Liver (tissue), 9 donors: ENCODE results near the gene ALDH3A1. TPM values are rescaled to one million over a fixed set of nuclear protein-coding genes. Genes with fewer than 3 reads are reported as not detected.

Experiments
- DNase-seq: peaks from one replicate; pipeline ENCODE4 v3.0.0-alpha.2; 2017; ENCODE audit warnings: low spot score
- H3K27ac ChIP-seq, 2 donors: one replicate each; pipeline ENCODE4 v1.7.0; 2013; ENCODE audit warnings: inconsistent platforms in 2 of 2, low read length in 2 of 2, control low read depth in 1 of 2, low read depth in 1 of 2, mild to moderate bottlenecking in 1 of 2
- H3K27me3 ChIP-seq, 4 donors: one replicate each; pipeline versions ENCODE4 v1.6.1 to v1.7.0; 2013; ENCODE audit warnings: low read length in 3 of 4, inconsistent platforms in 1 of 4, mild to moderate bottlenecking in 1 of 4, moderate library complexity in 1 of 4; ENCODE audit not compliant: control insufficient read depth in 4 of 4, insufficient read depth in 4 of 4
- H3K36me3 ChIP-seq, 4 donors: one replicate each; pipeline versions ENCODE4 v1.6.1 to v1.7.0; 2013; ENCODE audit warnings: low read length in 3 of 4, mild to moderate bottlenecking in 3 of 4, low read depth in 1 of 4, moderate library complexity in 1 of 4; ENCODE audit not compliant: control insufficient read depth in 4 of 4, insufficient read depth in 3 of 4
- H3K4me1 ChIP-seq, 4 donors: one replicate each; pipeline versions ENCODE4 v1.6.1 to v1.7.0; 2013; ENCODE audit warnings: low read length in 3 of 4, mild to moderate bottlenecking in 3 of 4, moderate library complexity in 1 of 4; ENCODE audit not compliant: control insufficient read depth in 4 of 4, insufficient read depth in 4 of 4
- H3K4me3 ChIP-seq, 3 donors: one replicate each; pipeline versions ENCODE4 v1.6.1 to v1.7.0; 2013; ENCODE audit warnings: low read length in 3 of 3, control low read depth in 1 of 3, low read depth in 1 of 3, mild to moderate bottlenecking in 1 of 3
- H3K9ac ChIP-seq, 2 donors: one replicate each; pipeline ENCODE4 v1.7.0; 2013; ENCODE audit warnings: low read length in 2 of 2, mild to moderate bottlenecking in 2 of 2, moderate library complexity in 2 of 2, control low read depth in 1 of 2, low read depth in 1 of 2
- H3K9me3 ChIP-seq, 4 donors: one replicate each; pipeline versions ENCODE4 v1.6.1 to v1.7.0; 2013; ENCODE audit warnings: low read length in 3 of 4; ENCODE audit not compliant: control insufficient read depth in 4 of 4
- CTCF ChIP-seq: fragments of 150-350 bp; IDR thresholded peaks from 2 replicates; pipeline ENCODE4 v1.5.1; 2017; ENCODE audit warnings: improper control_type of control experiment, low read depth, low read length; ENCODE audit not compliant: missing input control
- EGR1 ChIP-seq, 2 donors: IDR thresholded peaks; 2 replicates each; pipeline ENCODE4 v1.6.1; 2016 to 2018; ENCODE audit warnings: antibody characterized with exemption in 2 of 2, low read depth in 2 of 2
- GABPA ChIP-seq, 2 donors: IDR thresholded peaks in 1 of 2; conservative IDR thresholded peaks in 1 of 2; 2 replicates each; pipeline ENCODE4 v1.6.1; 2016; ENCODE audit warnings: antibody characterized with exemption in 2 of 2, mild to moderate bottlenecking in 1 of 2, moderate library complexity in 1 of 2
- HNF4G ChIP-seq: IDR thresholded peaks from 2 replicates; pipeline ENCODE4 v1.6.1; 2016; ENCODE audit warnings: antibody characterized with exemption
- JUND ChIP-seq, 2 donors: IDR thresholded peaks; 2 replicates each; pipeline ENCODE4 v1.6.1; 2016; ENCODE audit warnings: antibody characterized with exemption in 2 of 2
- RAD21 ChIP-seq, 2 donors: IDR thresholded peaks; 2 replicates each; pipeline ENCODE4 v1.6.1; 2016; ENCODE audit warnings: antibody characterized with exemption in 2 of 2, mild to moderate bottlenecking in 2 of 2
- REST ChIP-seq: IDR thresholded peaks from 2 replicates; pipeline ENCODE4 v1.6.1; 2016; ENCODE audit warnings: antibody characterized with exemption, mild to moderate bottlenecking
- SP1 ChIP-seq: IDR thresholded peaks from 2 replicates; pipeline ENCODE4 v1.6.1; 2018; ENCODE audit warnings: antibody characterized with exemption, mild to moderate bottlenecking
- YY1 ChIP-seq: IDR thresholded peaks from 2 replicates; pipeline ENCODE4 v1.6.1; 2016; ENCODE audit warnings: antibody characterized with exemption, mild to moderate bottlenecking
- WGBS: extraction: QIAGEN DNeasy Blood & Tissue Kit; methylation state at CpG from one replicate; pipeline ENCODE4 v1.1.7; 2013; 5-methylcytosine and 5-hydroxymethylcytosine counted together
- polyA plus RNA-seq, 2 donors: library from polyadenylated mRNA; stranded (reverse) in 1 of 2; unstranded in 1 of 2; fragments of 200-250 nt in 1 of 2; fragments of >200 nt in 1 of 2; fragmentation: Nextera tagmentation in 1 of 2; extraction: Ambion mirVana in 1 of 2; gene quantifications; one replicate each; pipeline versions ENCODE4 v1.2.1 to v1.2.3, GENCODE V29; 2013 to 2015
- total RNA-seq, 2 donors: library from RNA; depleted of rRNA; stranded (reverse); fragments of >200 nt; gene quantifications; one replicate each; pipeline ENCODE4 v1.2.3, GENCODE V29; 2014
- TF ChIP-seq, protein P1 (sequence below): IDR thresholded peaks from 2 replicates; pipeline ENCODE4 v1.6.1; 2016; ENCODE audit warnings: antibody characterized with exemption
- donor health status: healthy.
- donor health status: healthy.
- donor health status: healthy.
- donor health status: healthy.
- donor health status: healthy.

The ALDH3A1 gene
- total and polyA plus RNA-seq, 4 donors, result 0.09 to 3.2 (median 0.22) TPM

GRCh38 chr17:19755821-19756510 is 7.9 kb upstream of the ALDH3A1 start (continued):
- no peak for TF ChIP-seq SP1
- TF ChIP-seq EGR1 (IDR thresholded peaks at IDR 0.05; ENCODE audit: low read depth in 2 of 2), result no peak
- no peak for TF ChIP-seq RAD21 (IDR thresholded peaks at IDR 0.05)
- TF ChIP-seq CTCF, result no peak

DNA sequence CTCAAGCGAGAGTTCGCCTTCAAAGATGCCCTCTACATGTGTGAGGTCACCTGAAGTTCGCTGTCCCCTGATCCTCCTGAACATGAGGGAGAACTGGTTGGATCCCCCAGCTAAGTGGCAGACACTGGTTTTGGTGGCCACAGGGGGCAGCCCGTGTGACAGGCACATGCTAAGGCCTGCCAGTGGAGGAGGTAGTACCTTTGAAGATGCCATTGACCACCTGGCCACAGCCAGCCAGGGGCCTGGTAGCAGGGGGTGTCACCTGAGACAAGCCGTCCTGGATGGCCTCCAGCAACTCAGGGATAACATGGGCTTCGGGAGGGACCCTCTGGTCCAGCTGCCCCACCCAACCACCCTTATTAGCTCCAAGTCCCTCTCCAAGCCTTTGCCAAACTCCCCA is 7.3 kb upstream of the ALDH3A1 start:
- H3K9ac ChIP-seq, result no peak overlapping the region
- no peak overlapping the region for H3K27ac ChIP-seq
- TF ChIP-seq GABPA (IDR thresholded peaks at IDR 0.05 in 1 of 2, conservative IDR thresholded peaks at IDR 0.05 in 1 of 2) (no peak), YY1 (no peak), HNF4G (no peak), REST (no peak)
- TF ChIP-seq, protein P1, sequence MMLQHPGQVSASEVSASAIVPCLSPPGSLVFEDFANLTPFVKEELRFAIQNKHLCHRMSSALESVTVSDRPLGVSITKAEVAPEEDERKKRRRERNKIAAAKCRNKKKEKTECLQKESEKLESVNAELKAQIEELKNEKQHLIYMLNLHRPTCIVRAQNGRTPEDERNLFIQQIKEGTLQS, result no peak
- 94% methylated on average over 6 of the region's 6 CpGs for WGBS
- no peak for DNase-seq
- no peaks in the 10 kb centered on the region for H3K9me3 ChIP-seq
- no peak overlapping the region for H3K4me3 ChIP-seq
- H3K27me3 ChIP-seq, result no peaks in the 10 kb centered on the region
- no peaks in the 10 kb centered on the region for H3K36me3 ChIP-seq
- peaks cover 0 to 2% (median 0%) of the 10 kb centered on the region in 4 donors for H3K4me1 ChIP-seq

DNA sequence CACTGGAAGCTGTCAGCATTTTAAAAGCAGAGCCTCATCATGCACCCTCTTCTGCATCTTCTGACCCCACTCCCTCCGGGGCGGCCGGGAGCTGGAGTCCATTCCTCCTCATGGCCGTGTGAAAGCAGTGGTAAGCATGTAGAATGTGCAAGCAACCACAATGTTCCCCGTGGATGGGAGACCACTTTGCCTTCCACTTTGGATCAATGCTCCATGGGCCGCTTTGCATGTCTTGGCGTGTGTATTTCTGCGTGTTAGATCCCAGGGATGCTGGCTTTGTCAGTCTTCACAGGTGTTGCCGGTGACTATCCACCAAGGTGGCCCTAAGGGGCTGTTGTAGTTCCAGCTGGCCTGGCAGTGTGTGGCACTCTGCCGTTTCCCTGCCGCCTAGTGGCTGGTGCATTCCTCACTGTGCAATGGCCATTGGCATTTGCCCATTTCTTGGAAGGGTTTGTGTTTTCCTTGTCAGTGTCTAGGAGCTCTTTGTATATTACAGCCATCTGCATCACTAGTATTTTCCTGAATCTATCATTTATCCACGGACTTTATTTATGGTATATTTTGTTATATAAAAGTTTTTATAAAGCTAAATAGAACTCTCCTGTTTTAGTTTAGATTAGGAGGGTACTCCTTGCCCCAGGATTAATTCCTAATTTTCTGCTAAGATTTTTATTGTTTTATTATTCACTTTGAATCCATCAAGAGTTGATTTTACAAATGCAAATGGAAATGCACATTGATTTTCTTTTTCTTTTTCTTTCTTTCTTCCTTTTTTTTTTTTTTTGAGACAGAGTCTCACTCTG is 5.8 kb upstream of the ALDH3A1 start:
- no peak for DNase-seq
- H3K4me3 ChIP-seq, result no peak overlapping the region
- H3K9me3 ChIP-seq, result no peaks in the 10 kb centered on the region
- no peaks in the 10 kb centered on the region for H3K27me3 ChIP-seq
- peaks cover 0 to 3% (median 1%) of the 10 kb centered on the region in 4 donors for H3K4me1 ChIP-seq
- H3K27ac ChIP-seq, result no peak overlapping the region
- 76% methylated on average over 12 of the region's 12 CpGs for WGBS
- no peak overlapping the region for H3K9ac ChIP-seq
- H3K36me3 ChIP-seq, result no peaks in the 10 kb centered on the region
- TF ChIP-seq JUND (IDR thresholded peaks at IDR 0.05), result no peak
- TF ChIP-seq CTCF, result peak; percentile 50
- peak; percentile 70 to 72 for TF ChIP-seq RAD21 (IDR thresholded peaks at IDR 0.05)
- no peak for TF ChIP-seq REST
